Measurements from ENCODE around the gene EIF2A.
"Not testable (repeated sequence)": the region's sequence is repeated elsewhere in the genome, so short reads cannot be mapped to it uniquely, and the experiment has no call there.

Gene EIF2A

DNA sequence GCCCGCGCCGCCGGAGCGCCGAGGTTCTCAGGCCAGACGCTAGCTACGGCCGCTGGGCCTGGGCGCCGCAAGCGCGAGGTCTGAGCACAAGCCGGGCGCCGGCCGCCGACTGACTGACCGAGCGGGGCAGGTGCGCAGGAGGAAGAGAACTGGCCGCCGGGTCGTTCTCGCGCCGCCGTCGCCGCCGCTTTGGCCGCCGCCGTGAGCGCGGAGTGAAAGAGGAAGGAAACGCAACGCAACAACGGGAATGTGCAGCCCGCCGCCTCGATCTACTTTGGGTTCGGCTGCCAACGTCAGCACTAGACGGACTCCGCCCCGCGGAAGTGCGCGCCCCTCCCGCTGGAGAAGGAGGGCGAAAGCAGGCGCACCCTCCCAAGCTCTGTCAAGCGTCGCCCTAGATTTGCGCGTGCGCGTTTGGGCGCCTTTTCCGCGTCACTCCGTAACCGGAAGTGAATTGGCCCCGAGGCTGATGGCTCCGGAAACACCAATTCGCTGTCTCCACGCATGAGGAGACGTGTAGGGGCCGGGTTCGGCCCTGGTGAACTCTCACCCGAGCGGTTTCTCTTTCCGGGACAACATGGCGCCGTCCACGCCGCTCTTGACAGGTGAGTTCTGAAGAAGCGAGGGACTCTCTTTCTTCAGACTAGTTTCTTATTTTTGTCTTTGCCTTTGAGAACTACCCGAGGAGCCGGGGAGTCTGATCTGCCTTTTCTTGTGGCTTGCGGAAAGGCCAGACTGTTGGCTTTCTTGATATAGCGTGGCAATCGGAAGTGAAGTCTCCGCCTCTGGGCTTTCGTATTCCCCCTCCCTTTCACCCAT, at the start of gene EIF2A, which contains the start of gene SERP1:
Gene EIF2A, plus strand, starts transcription at position 562 of the 819 bp plus-strand sequence. Its CDS starts 16 bp downstream, at position 578.
Gene SERP1, minus strand, starts transcription at position 271 of the 819 bp plus-strand sequence. CDS start 361 bp downstream, outside the sequence.
- Histone ChIP-seq H3K4me1 (peaks cover 31% of the 10 kb centered on the region), H3K9me3 (no peaks in the 10 kb centered on the region), H3K36me3 (replicated peaks) (peaks cover 26% of the 10 kb centered on the region), H3K27me3 (ENCODE audit: low read depth) (no peaks in the 10 kb centered on the region), H3K4me3 (peak within 1 kb of the TSS; percentile 66)
- DNase-seq (ENCODE audit: low spot score in 2 of 2) = peak; percentile 95 to 98
- in situ Hi-C loops (cut with MboI; ENCODE audit: low sequenced_read_pairs) = loop anchor here (5.0 to 25.0 kb wide), 3 partner anchors 56 to 616 kb away; partner anchors contain the start of gene SELENOT

GRCh38 chr3:150497956-150498355, 48.6 kb upstream of the EIF2A start:
- in situ Hi-C loops (cut with MboI; ENCODE audit: low sequenced_read_pairs) = loop anchor here (5.0 to 25.0 kb wide), 2 partner anchors 271 to 561 kb away; no protein-coding TSS in a partner anchor
- no peak overlapping the region for H3K4me3 ChIP-seq
- H3K4me1 ChIP-seq = no peaks in the 10 kb centered on the region
- DNase-seq (ENCODE audit: low spot score in 2 of 2) = no peak
- H3K9me3 ChIP-seq = peaks cover 12% of the 10 kb centered on the region
- H3K36me3 ChIP-seq (replicated peaks) = no peaks in the 10 kb centered on the region
- no peaks in the 10 kb centered on the region for H3K27me3 ChIP-seq (ENCODE audit: low read depth)

DNA sequence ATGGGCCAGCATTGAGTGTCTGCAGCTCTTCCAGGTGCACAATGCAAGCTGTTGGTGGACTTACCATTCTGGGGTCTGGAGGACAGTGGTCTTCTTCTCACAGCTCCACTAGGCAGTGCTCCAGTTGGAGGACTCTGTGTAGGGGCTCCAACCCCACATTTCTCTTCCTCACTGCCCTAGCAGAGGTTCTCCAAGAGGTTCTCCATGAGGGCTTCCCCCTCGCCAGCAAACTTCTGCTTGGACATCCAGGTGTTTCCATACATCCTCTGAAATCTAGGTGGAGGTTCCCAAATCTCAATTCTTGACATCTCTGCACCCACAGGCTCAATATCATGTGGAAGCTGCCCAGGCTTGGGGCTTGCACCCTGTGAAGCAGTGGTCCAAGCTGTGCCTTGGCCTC, 45.6 kb upstream of the EIF2A start:
- peaks cover 12% of the 10 kb centered on the region for H3K9me3 ChIP-seq
- in situ Hi-C loops (cut with MboI; ENCODE audit: low sequenced_read_pairs); H3K4me1 ChIP-seq; H3K4me3 ChIP-seq; DNase-seq (ENCODE audit: low spot score in 2 of 2); H3K27me3 ChIP-seq (ENCODE audit: low read depth); H3K36me3 ChIP-seq (replicated peaks): not testable (repeated sequence)

DNA sequence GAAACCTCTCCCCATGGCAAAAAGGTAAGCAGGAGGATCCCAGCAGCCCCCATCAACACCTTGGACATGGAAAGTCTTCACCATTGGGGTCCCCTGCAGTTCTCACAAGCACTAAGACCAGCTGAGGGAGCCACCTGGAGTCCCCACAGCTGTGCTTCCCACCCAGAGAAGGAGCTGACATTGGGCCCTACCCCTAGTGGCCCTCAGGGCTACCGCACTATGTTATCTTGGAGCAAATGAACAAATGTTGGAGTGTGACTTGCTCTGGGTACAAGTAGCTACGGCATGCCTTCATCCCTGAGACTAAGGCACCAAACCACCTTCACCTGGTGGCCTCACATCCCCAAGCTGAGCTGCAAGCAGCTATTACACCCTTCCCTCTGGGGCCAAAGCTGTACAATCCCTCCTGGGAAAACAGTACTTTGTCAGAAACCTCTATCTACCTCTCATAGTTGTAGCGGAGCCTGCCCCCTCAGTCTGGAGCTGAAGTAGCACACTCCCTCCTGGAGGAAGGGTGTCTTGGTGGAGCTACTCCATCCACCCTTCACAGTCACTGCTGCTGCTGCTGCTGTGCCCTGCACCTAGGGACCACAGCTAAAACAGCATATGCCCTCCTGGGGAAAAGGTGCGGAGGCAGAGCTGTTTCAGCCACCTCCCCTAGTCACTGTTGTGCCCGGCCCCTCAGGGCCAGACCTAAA, 43.0 kb upstream of the EIF2A start:
- H3K9me3 ChIP-seq = peaks cover 12% of the 10 kb centered on the region
- in situ Hi-C loops (cut with MboI; ENCODE audit: low sequenced_read_pairs) = no loop called here
- no peak for DNase-seq (ENCODE audit: low spot score in 2 of 2)
- H3K36me3 ChIP-seq (replicated peaks) = no peaks in the 10 kb centered on the region
- no peaks in the 10 kb centered on the region for H3K27me3 ChIP-seq (ENCODE audit: low read depth)
- no peaks in the 10 kb centered on the region for H3K4me1 ChIP-seq
- H3K4me3 ChIP-seq = no peak overlapping the region

DNA sequence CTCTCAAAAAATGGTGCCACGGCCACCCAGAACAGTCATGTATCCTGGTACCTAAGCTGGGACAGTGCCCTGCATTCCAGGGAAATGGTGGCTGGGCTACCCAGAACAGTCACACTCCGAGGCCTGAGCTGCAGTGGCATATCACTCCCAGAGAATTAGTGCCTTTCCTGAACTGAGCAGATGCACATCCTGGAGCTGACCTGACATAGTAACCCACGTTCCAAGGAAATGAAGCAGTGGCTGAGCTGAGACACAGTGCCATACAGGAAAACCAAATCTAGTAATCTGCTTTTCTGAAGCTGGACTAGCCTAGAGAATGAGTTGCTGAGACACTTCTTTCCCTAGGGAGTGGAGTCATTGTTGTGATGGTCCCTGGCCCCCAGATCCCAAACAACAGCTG, 42.1 kb upstream of the EIF2A start:
- Histone ChIP-seq H3K9me3 (peaks cover 12% of the 10 kb centered on the region), H3K4me3 (no peak overlapping the region), H3K36me3 (replicated peaks) (no peaks in the 10 kb centered on the region), H3K4me1 (no peaks in the 10 kb centered on the region), H3K27me3 (ENCODE audit: low read depth) (no peaks in the 10 kb centered on the region)
- no peak for DNase-seq (ENCODE audit: low spot score in 2 of 2)
- in situ Hi-C loops (cut with MboI; ENCODE audit: low sequenced_read_pairs) = no loop called here

- H3K4me3 ChIP-seq = no peak overlapping the region
- DNase-seq (ENCODE audit: low spot score in 2 of 2) = no peak
- H3K27me3 ChIP-seq (ENCODE audit: low read depth) = no peaks in the 10 kb centered on the region
- H3K36me3 ChIP-seq (replicated peaks) = no peaks in the 10 kb centered on the region
- no peaks in the 10 kb centered on the region for H3K9me3 ChIP-seq
- peaks cover 30% of the 10 kb centered on the region for H3K4me1 ChIP-seq
- in situ Hi-C loops (cut with MboI; ENCODE audit: low sequenced_read_pairs) = no loop called here
Measured at GRCh38 chr3:150508401-150508800, 38.2 kb upstream of the EIF2A start.

DNA sequence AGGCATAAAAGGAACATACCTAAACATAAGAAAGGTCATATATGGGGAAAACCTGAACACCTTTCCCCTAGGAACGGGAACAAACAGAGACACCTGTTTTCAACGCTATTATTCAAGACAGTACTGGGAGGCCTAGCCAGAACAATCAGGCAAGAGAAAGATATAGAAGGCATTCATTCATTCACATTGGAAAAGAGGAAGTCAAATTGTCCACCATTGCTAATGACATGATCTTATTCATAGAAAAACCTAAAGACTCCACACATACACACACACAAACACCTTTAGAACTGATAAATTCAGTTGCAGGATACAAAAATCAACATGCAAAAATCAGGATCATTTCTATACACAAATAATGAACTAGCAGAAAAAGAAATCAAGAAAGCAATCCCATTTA, 36.8 kb upstream of the EIF2A start:
- DNase-seq (ENCODE audit: low spot score in 2 of 2) = no peak
- Histone ChIP-seq H3K9me3 (no peaks in the 10 kb centered on the region), H3K27me3 (ENCODE audit: low read depth) (no peaks in the 10 kb centered on the region), H3K4me1 (peaks cover 31% of the 10 kb centered on the region), H3K4me3 (no peak overlapping the region), H3K36me3 (replicated peaks) (no peaks in the 10 kb centered on the region)
- in situ Hi-C loops (cut with MboI; ENCODE audit: low sequenced_read_pairs) = no loop called here

DNA sequence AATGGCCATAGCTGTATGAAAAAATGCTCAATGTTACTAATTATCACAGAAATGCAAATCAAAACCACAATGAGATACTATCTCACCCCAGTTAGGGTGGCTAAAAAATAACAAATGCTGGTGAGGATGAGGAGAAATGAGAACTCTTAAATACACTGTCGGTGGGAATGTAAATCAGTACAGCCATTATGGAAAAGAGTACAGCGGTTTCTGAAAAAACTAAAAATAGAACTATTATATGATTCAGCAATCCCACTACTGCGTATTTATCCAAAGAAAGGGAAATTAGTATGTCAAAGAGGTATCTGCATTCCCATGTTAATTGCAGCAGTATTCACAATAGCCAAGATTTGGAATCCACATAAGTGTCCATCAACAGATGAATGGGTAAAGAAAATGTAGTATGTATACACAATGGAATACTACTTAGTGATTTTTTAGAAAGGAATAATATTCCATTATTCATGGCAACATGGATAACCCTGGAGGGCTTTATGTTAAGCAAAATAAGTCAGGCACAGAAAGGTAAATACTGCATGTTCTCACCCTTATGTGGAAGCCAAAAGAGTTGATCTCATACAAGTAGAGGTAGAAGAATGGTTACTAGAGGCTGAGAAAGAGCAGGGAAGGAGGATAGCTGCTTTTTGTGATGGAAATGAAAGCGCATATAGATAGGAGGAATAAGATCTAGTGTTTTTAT, 35.3 kb upstream of the EIF2A start:
- peak in 1 of 2 experiments; percentile 100 for DNase-seq (ENCODE audit: low spot score in 2 of 2)
- in situ Hi-C loops (cut with MboI; ENCODE audit: low sequenced_read_pairs) = no loop called here

DNA sequence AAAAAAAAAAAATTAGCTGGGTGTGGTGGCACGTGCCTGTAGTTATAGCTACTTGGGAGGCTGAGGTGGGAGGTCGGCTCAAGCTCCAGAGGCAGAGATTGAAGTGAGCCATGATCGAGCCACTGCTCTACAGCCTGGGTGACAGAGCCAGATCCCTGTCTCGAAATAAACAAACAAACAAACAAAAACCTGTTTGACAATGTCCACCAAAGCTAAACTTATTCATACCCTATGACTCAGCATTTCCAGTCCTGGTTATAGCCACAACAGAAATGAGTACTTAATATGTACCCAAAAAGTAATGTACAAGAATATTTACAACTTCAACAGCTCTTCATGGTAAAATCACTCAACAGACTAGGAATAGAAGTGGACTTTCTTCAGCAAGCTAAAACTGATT, 31.4 kb upstream of the EIF2A start:
- in situ Hi-C loops (cut with MboI; ENCODE audit: low sequenced_read_pairs) = no loop called here
- Histone ChIP-seq H3K36me3 (replicated peaks) (no peaks in the 10 kb centered on the region; the same call in 1 of the 2 replicates), H3K4me1 (peaks cover 27% of the 10 kb centered on the region), H3K9me3 (peaks cover 12% of the 10 kb centered on the region), H3K4me3 (no peak overlapping the region), H3K27me3 (ENCODE audit: low read depth) (no peaks in the 10 kb centered on the region)
- no peak for DNase-seq (ENCODE audit: low spot score in 2 of 2)

More for the DNA sequence above, 35.3 kb upstream of the EIF2A start:
- Histone ChIP-seq H3K4me3 (no peak overlapping the region), H3K27me3 (ENCODE audit: low read depth) (no peaks in the 10 kb centered on the region), H3K36me3 (replicated peaks) (no peaks in the 10 kb centered on the region), H3K9me3 (0 out of 2 replicates have a peak, but pooled peaks cover 2% of the 10 kb centered on the region), H3K4me1 (peaks cover 31% of the 10 kb centered on the region)

- DNase-seq (ENCODE audit: low spot score in 2 of 2) = no peak
- no peaks in the 10 kb centered on the region for H3K4me1 ChIP-seq
- peaks cover 12% of the 10 kb centered on the region for H3K9me3 ChIP-seq
- no peaks in the 10 kb centered on the region; the same call in 1 of the 2 replicates for H3K36me3 ChIP-seq (replicated peaks)
- no peak overlapping the region for H3K4me3 ChIP-seq
- in situ Hi-C loops (cut with MboI; ENCODE audit: low sequenced_read_pairs) = no loop called here
- H3K27me3 ChIP-seq (ENCODE audit: low read depth) = no peaks in the 10 kb centered on the region
Measured at GRCh38 chr3:150519026-150519425, 27.6 kb upstream of the EIF2A start.

DNA sequence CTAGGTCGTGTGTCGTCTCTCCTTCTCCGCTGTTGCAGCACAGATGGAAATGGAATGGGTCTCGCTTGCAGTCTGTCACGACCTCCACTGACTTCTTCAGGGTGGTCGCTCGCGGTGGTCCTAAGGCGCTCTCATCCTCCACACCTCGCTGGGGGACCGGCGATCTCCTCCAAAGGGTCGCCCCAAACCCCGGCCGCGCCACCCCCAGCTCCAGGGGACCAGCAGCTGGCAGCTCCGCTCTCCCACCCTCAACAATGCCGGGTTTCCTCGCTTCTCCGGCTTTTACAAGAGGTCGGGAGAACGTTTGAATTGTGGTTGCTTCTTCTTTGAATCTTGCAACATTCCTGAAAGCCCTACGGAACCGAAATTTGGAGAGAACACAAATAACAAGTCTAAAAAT, 26.2 kb upstream of the EIF2A start:
- H3K9me3 ChIP-seq = peaks cover 12% of the 10 kb centered on the region
- H3K4me1 ChIP-seq = no peaks in the 10 kb centered on the region
- H3K4me3 ChIP-seq = no peak overlapping the region
- in situ Hi-C loops (cut with MboI; ENCODE audit: low sequenced_read_pairs) = no loop called here
- DNase-seq (ENCODE audit: low spot score in 2 of 2) = no peak
- no peaks in the 10 kb centered on the region for H3K27me3 ChIP-seq (ENCODE audit: low read depth)
- no peaks in the 10 kb centered on the region; the same call in 1 of the 2 replicates for H3K36me3 ChIP-seq (replicated peaks)

DNA sequence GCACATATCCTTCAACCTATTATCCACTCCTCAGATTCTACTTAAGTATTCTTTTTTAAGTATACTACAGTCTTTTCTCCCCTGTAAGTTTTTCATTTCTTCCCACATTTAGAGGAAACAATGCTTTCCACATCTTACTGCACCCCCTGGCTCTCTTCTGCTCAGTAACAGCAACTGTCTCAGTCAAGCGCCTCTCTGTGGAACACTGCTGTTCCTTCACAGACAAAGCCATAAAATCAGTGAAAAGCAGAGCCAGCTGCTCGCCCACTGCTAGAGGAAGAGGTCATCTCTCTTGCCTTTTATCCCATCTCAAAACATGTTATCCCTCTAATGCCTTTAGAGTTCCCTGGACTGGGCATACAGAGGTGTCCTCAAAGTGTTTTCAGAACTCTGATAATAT, 25.1 kb upstream of the EIF2A start:
- in situ Hi-C loops (cut with MboI; ENCODE audit: low sequenced_read_pairs) = no loop called here

DNA sequence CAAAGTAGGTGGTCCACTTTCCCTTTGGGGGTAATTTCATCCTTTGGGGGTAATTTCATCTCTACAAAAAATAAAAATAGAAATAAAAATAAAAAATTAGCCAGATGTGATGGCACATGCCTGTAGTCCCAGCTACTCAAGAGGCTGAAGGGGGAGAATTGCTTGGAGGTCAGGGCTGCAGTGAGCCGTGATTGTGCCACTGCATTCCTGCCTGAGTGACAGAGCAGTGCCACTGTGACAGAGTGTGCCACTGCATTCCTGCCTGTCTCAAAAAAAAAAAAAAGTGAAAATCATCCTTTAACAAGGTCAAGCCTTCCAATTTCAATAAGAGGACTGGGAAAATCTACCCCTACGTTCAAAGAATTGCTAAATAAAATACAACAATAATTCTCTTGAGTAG, 23.0 kb upstream of the EIF2A start:
- Histone ChIP-seq H3K9me3 (no peaks in the 10 kb centered on the region), H3K4me1 (peaks cover 4% of the 10 kb centered on the region), H3K4me3 (no peak overlapping the region), H3K27me3 (ENCODE audit: low read depth) (no peaks in the 10 kb centered on the region), H3K36me3 (replicated peaks) (no peaks in the 10 kb centered on the region)
- in situ Hi-C loops (cut with MboI; ENCODE audit: low sequenced_read_pairs) = no loop called here
- no peak for DNase-seq (ENCODE audit: low spot score in 2 of 2)

More for the DNA sequence above, 25.1 kb upstream of the EIF2A start:
- Histone ChIP-seq H3K27me3 (ENCODE audit: low read depth) (no peaks in the 10 kb centered on the region), H3K36me3 (replicated peaks) (no peaks in the 10 kb centered on the region; the same call in 1 of the 2 replicates), H3K4me3 (no peak overlapping the region), H3K9me3 (peaks cover 10% of the 10 kb centered on the region), H3K4me1 (no peaks in the 10 kb centered on the region)
- DNase-seq (ENCODE audit: low spot score in 2 of 2) = no peak
